K562 (cell line): ENCODE measurements around the gene MBD4. TPM values are rescaled to one million over a fixed set of nuclear protein-coding genes. Genes with fewer than 3 reads are reported as not detected.

Experiments used
- ATAC-seq: fragments of 200-7000 bp; cut with Tn5 transposase; 3 replicates; pipeline ENCODE4 v1.9.1; 2020; ENCODE audit warnings: moderate library complexity
- BruUV-seq: library from RNA; stranded (reverse); fragments of 400-500 nt; replicated peaks from 2 replicates; lab custom pipeline; 2021; lab: Mats Ljungman, UMichigan
- CTCF ChIA-PET: fragments of 300-600 bp; formaldehyde crosslinking; extraction: SDS; loops from one replicate; lab custom pipeline; 2021; ENCODE audit warnings: low intra/inter-chr PET ratio; lab: Yijun Ruan, JAX
- POLR2A ChIA-PET: fragments of 300-600, 350-650 bp; sonication (Branson Sonifier 250); formaldehyde crosslinking; extraction: SDS; loops from one replicate; lab custom pipeline; 2021; ENCODE audit warnings: antibody characterized with exemption, inconsistent platforms; lab: Yijun Ruan, JAX
- DNase-seq, 4 experiments: peaks; one replicate each; pipeline versions ENCODE4 v3.0.0 to v3.0.0-alpha.2; 2011 to 2018; ENCODE audit warnings: low spot score in 3 of 4, mixed read lengths in 3 of 4; ENCODE audit errors: extremely low read depth in 1 of 4
- FAIRE-seq: peaks from 2 replicates; lab custom pipeline; 2011; peaks lifted over from hg19 to GRCh38; lab: Jason Lieb, UNC
- H2AFZ ChIP-seq: 2 replicates; pipeline ENCODE4 v1.6.0; 2011; ENCODE audit warnings: low read depth, low read length, control low read depth, inconsistent platforms
- H3K27ac ChIP-seq: fragments of 200-600 bp; 3 replicates; pipeline ENCODE4 v1.8.0; 2011; ENCODE audit warnings: low read depth, mild to moderate bottlenecking, control low read depth, inconsistent platforms, low read length, moderate library complexity, mixed read lengths; ENCODE audit errors: extremely low read depth
- H3K27me3 ChIP-seq, 2 experiments: fragments of 300-600 bp in 1 of 2; 2 replicates in 1 of 2; 3 replicates in 1 of 2; pipeline versions ENCODE4 v1.6.0 to v1.8.0; 2011; ENCODE audit warnings: inconsistent platforms in 2 of 2, low read length in 2 of 2, mild to moderate bottlenecking in 1 of 2, mixed read lengths in 1 of 2, moderate library complexity in 1 of 2; ENCODE audit not compliant: control insufficient read depth in 2 of 2, insufficient read depth in 2 of 2
- H3K36me3 ChIP-seq: fragments of 300-600 bp; 3 replicates; pipeline ENCODE4 v1.8.0; 2011; ENCODE audit warnings: mild to moderate bottlenecking, low read length, inconsistent platforms; ENCODE audit not compliant: control insufficient read depth, insufficient read depth
- H3K4me1 ChIP-seq, 2 experiments: fragments of 200-600 bp in 1 of 2; replicated peaks in 1 of 2; 2 replicates in 1 of 2; 3 replicates in 1 of 2; pipeline versions ENCODE4 v1.5.1 to v1.8.0; 2011; ENCODE audit warnings: inconsistent platforms in 2 of 2, low read length in 2 of 2, mild to moderate bottlenecking in 1 of 2, mixed read lengths in 1 of 2, moderate library complexity in 1 of 2; ENCODE audit not compliant: control insufficient read depth in 2 of 2, insufficient read depth in 2 of 2
- H3K4me2 ChIP-seq: 2 replicates; pipeline ENCODE4 v1.6.1; 2011; ENCODE audit warnings: low read length, control low read depth, inconsistent platforms, mixed read lengths; ENCODE audit not compliant: insufficient read depth
- H3K4me3 ChIP-seq: fragments of 200-600 bp; sonication (generic), shearing (Covaris generic); 2 replicates; pipeline ENCODE4 v1.5.1; 2016; ENCODE audit warnings: control low read depth, inconsistent platforms
- H3K79me2 ChIP-seq: fragments of 200-600 bp; 3 replicates; pipeline ENCODE4 v1.8.0; 2011; ENCODE audit warnings: low read length, inconsistent platforms; ENCODE audit not compliant: control insufficient read depth, insufficient read depth
- H3K9ac ChIP-seq, 2 experiments: 2 replicates each; pipeline versions ENCODE4 v1.6.0 to v1.6.1; 2011; ENCODE audit warnings: low read depth in 2 of 2, low read length in 2 of 2, control low read depth in 1 of 2, inconsistent platforms in 1 of 2, mild to moderate bottlenecking in 1 of 2, mixed read lengths in 1 of 2; ENCODE audit not compliant: insufficient read depth in 1 of 2
- H3K9me1 ChIP-seq: one replicate; pipeline ENCODE4 v1.6.0; 2011; ENCODE audit warnings: inconsistent platforms, mild to moderate bottlenecking, low read length, moderate library complexity; ENCODE audit not compliant: control insufficient read depth, insufficient read depth
- H3K9me3 ChIP-seq: replicated peaks from 2 replicates; pipeline ENCODE4 v1.5.1; 2011; ENCODE audit warnings: low read depth, low read length, inconsistent platforms; ENCODE audit not compliant: control insufficient read depth, insufficient read depth
- H4K20me1 ChIP-seq: replicated peaks from 2 replicates; pipeline ENCODE4 v1.6.1; 2011; ENCODE audit warnings: low read length, inconsistent platforms, mixed read lengths; ENCODE audit not compliant: control insufficient read depth, insufficient read depth
- DDX20 ChIP-seq: fragments of 450-650 bp; IDR thresholded peaks from 2 replicates; pipeline ENCODE4 v1.6.1; 2016; ENCODE audit warnings: missing genetic modification characterization, low read depth, mild to moderate bottlenecking, missing compliant biosample characterization, moderate library complexity
- GTF2F1 ChIP-seq: IDR thresholded peaks from 2 replicates; pipeline ENCODE4 v1.6.1; 2011; ENCODE audit warnings: low read depth, low read length, improper control_type of control experiment
- L3MBTL2 ChIP-seq: fragments of 450-650 bp; IDR thresholded peaks from 2 replicates; pipeline ENCODE4 v1.6.1; 2016; ENCODE audit warnings: mild to moderate bottlenecking, moderate library complexity
- MBD2 ChIP-seq: sonication (generic); IDR thresholded peaks from 2 replicates; pipeline ENCODE4 v1.6.1; 2016; ENCODE audit warnings: low read depth, borderline replicate concordance
- POLR2G ChIP-seq: fragments of 200-400 bp; formaldehyde crosslinking; IDR thresholded peaks from 2 replicates; pipeline ENCODE4 v1.6.1; 2017; ENCODE audit warnings: low read depth, mild to moderate bottlenecking, antibody characterized with exemption, low read length, moderate library complexity
- RBFOX2 ChIP-seq: fragments of 200-400 bp; formaldehyde crosslinking; IDR thresholded peaks from 2 replicates; pipeline ENCODE4 v1.6.1; 2017; ENCODE audit warnings: low read depth, mild to moderate bottlenecking, low read length, moderate library complexity
- RHOXF2B ChIP-seq: fragments of 250-450 bp; sonication (Bioruptor Pico); conservative IDR thresholded peaks from 2 replicates; pipeline ENCODE4 v1.5.1; 2021
- SUPT5H ChIP-seq: fragments of 450-650 bp; IDR thresholded peaks from 2 replicates; pipeline ENCODE4 v1.6.1; 2016
- ZFX ChIP-seq: sonication (generic); formaldehyde crosslinking; IDR thresholded peaks from 2 replicates; pipeline ENCODE4 v1.8.0; 2022; ENCODE audit warnings: mild to moderate bottlenecking, missing genetic modification reagents, moderate library complexity
- ZNF24 ChIP-seq: fragments of 450-650 bp; IDR thresholded peaks from 2 replicates; pipeline ENCODE4 v1.6.1; 2016
- WGBS: fragments of 100-300 bp; shearing (Covaris generic); methylation state at CpG from one replicate; pipeline ENCODE4 v1.1.6; 2016; ENCODE audit warnings: low coverage, mixed read lengths; ENCODE audit not compliant: insufficient coverage; ENCODE audit errors: missing lambda C conversion rate; 5-methylcytosine and 5-hydroxymethylcytosine counted together
- in situ Hi-C: fragments of 300-500 bp; cut with MboI; formaldehyde crosslinking; loops from 4 replicates; pipeline ENCODE4 v1.15.0; 2018; ENCODE audit warnings: inconsistent platforms, mixed read lengths
- intact Hi-C: fragments of 100-400 bp; cut with micrococcal nuclease; formaldehyde crosslinking; loops from 2 replicates; pipeline ENCODE4 v1.14.2; 2022
- polyA plus RNA-seq, 8 experiments: library from polyadenylated mRNA; depleted of rRNA in 4 of 8; stranded (reverse) in 5 of 8; unstranded in 3 of 8; fragments of >200 nt; fragmentation: Nextera tagmentation in 2 of 8; fragmentation: Illumina TruSeq in 1 of 8; extraction: Ambion mirVana in 2 of 8; extraction: Trizol in 1 of 8; gene quantifications; 2 replicates each; pipeline versions ENCODE4 v1.2.1 to v1.2.3, GENCODE V29; 2011 to 2014; ENCODE audit warnings: inconsistent platforms in 1 of 8, missing spikeins in 1 of 8
- total RNA-seq, 7 experiments: library from RNA; depleted of rRNA in 6 of 7; stranded (reverse); fragments of >200 nt in 6 of 7; fragmentation: Illumina TruSeq in 2 of 7; extraction: Trizol in 2 of 7; gene quantifications; 2 replicates each; pipeline versions ENCODE4 v1.2.1 to v1.2.3, GENCODE V29; 2011 to 2021; ENCODE audit warnings: low replicate concordance in 1 of 7
- TF ChIP-seq, protein P1 (sequence below): fragments of 450-650 bp; formaldehyde crosslinking; IDR thresholded peaks from 2 replicates; pipeline ENCODE4 v1.4.0; 2020; ENCODE audit warnings: mild to moderate bottlenecking, moderate library complexity

The MBD4 gene
- total and polyA plus RNA-seq, 9 of the 15 experiments (the other 6 are each of a cell fraction or from before 2014, with no cell fraction given) = 13.3 to 63.9 (median 39.0) TPM

DNA sequence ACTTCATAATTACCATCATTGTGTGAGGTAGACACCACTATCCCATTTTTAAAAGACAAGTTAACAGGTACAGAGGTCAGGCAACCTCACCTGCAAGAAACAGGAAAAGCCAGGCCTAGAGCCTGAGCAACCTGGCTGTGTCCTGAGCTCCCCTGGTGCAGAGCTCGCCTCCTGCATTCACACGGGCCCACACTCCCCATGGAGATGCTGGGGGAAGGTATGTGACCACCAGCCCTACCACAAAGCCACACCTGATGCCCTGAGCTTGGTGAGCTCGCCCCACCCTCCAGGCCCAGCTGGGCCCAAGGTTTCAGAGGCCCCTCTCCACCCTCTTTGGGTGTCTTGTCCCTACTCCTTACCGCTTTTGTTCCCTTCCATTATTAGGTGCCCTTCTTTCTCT lies 10.1 kb downstream of the MBD4 start:
- Histone ChIP-seq H3K4me1 (peaks cover 18 to 26% of the 10 kb centered on the region in 2 experiments; a peak in 4 of 5 replicates), H3K4me3 (no peak overlapping the region), H3K36me3 (peaks cover 53% of the 10 kb centered on the region), H3K27me3 (no peaks in the 10 kb centered on the region), H3K9me1 (no peaks in the 10 kb centered on the region), H4K20me1 (no peaks in the 10 kb centered on the region), H3K9ac (peak overlapping the region in 1 of 2 experiments; percentile 80; a peak in 2 of 4 replicates), H3K4me2 (no peak overlapping the region), H3K79me2 (peaks cover 10% of the 10 kb centered on the region; the same call in 2 of the 3 replicates), H2AFZ (no peak overlapping the region), H3K9me3 (no peaks in the 10 kb centered on the region), H3K27ac (peak overlapping the region; percentile 22; the same call in 1 of the 3 replicates)
- DNase-seq (no peak), ATAC-seq (peak; percentile 22), FAIRE-seq (no peak)
- in situ Hi-C loops = no loop called here
- intact Hi-C loops = no loop called here
- POLR2A ChIA-PET = interaction anchor here (1.2 to 6.2 kb wide), 6 partner anchors 10 to 113 kb away, joined by 5 to 67 read pairs (median 6); partner anchors contain the start of genes IFT122 and MBD4
- CTCF ChIA-PET = no interaction called here
- no TSS peak for BruUV-seq
- WGBS = 65% methylated on average over 3 of the region's 4 CpGs
- TF ChIP-seq SUPT5H = peak; percentile 44; the same call in 1 of the 2 replicates
- TF ChIP-seq RHOXF2B (CRISPR knock-in tag) = no peak
- TF ChIP-seq RBFOX2 = peak; percentile 36; the same call in 1 of the 2 replicates
- no peak for TF ChIP-seq MBD2
- TF ChIP-seq POLR2G = peak; percentile 60
- TF ChIP-seq GTF2F1 = no peak

- peak overlapping the region; percentile 84 for H2AFZ ChIP-seq
- WGBS = 17% methylated on average over 3 of the region's 3 CpGs
- H3K36me3 ChIP-seq = peaks cover 48% of the 10 kb centered on the region
- no peaks in the 10 kb centered on the region for H3K9me1 ChIP-seq
- no peaks in the 10 kb centered on the region for H4K20me1 ChIP-seq
- peak overlapping the region; percentile 92 for H3K4me2 ChIP-seq
- BruUV-seq = no TSS peak
- ATAC-seq (no peak), FAIRE-seq (peak; percentile 55), DNase-seq (no peak)
- ChIA-PET POLR2A (interaction anchor here (0.6 to 6.2 kb wide), 11 partner anchors 10 to 178 kb away, joined by 3 to 67 read pairs (median 5); partner anchors contain the start of genes IFT122 and MBD4), CTCF (no interaction called here)
- intact Hi-C loops (no loop called here), in situ Hi-C loops (no loop called here)
- no peak overlapping the region for H3K4me3 ChIP-seq
- peaks cover 4% of the 10 kb centered on the region; the same call in 1 of the 3 replicates for H3K79me2 ChIP-seq
- H3K27me3 ChIP-seq = no peaks in the 10 kb centered on the region
- H3K27ac ChIP-seq = peak overlapping the region; percentile 64
- H3K9me3 ChIP-seq = no peaks in the 10 kb centered on the region
- H3K9ac ChIP-seq = peak overlapping the region in 1 of 2 experiments; percentile 51; a peak in 2 of 4 replicates
- peaks cover 22 to 30% of the 10 kb centered on the region in 2 experiments; a peak in 4 of 5 replicates for H3K4me1 ChIP-seq
- TF ChIP-seq, protein P1, sequence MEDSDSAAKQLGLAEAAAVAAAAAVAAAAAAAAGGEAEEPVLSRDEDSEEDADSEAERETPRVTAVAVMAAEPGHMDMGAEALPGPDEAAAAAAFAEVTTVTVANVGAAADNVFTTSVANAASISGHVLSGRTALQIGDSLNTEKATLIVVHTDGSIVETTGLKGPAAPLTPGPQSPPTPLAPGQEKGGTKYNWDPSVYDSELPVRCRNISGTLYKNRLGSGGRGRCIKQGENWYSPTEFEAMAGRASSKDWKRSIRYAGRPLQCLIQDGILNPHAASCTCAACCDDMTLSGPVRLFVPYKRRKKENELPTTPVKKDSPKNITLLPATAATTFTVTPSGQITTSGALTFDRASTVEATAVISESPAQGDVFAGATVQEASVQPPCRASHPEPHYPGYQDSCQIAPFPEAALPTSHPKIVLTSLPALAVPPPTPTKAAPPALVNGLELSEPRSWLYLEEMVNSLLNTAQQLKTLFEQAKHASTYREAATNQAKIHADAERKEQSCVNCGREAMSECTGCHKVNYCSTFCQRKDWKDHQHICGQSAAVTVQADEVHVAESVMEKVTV = no peak
- TF ChIP-seq ZFX (0 out of 2 replicates have a peak, but pooled peaks have one; percentile 17), ZNF24 (0 out of 2 replicates have a peak, but pooled peaks have one; percentile 25), L3MBTL2 (0 out of 2 replicates have a peak, but pooled peaks have one; percentile 16), DDX20 (no peak)
These were observed 10.7 kb downstream of the MBD4 start for GRCh38 chr3:129429080-129429451.
